ENCODE measurements around the gene ANKRD24.
"Not testable (repeated sequence)": the region's sequence is repeated elsewhere in the genome, so short reads cannot be mapped to it uniquely, and the experiment has no call there.

Gene ANKRD24

GRCh38 chr19:4197625-4198466, 15.4 kb downstream of the ANKRD24 start:
- DNase-seq (ENCODE audit: low spot score) = no peak

GRCh38 chr19:4198467-4199126, 16.1 kb downstream of the ANKRD24 start:
- no peak for DNase-seq (ENCODE audit: low spot score)

- DNase-seq (ENCODE audit: low spot score) = no peak
These were observed 17.3 kb downstream of the ANKRD24 start for GRCh38 chr19:4199699-4200293.

GRCh38 chr19:4200940-4201542, 18.6 kb downstream of the ANKRD24 start:
- no peak for DNase-seq (ENCODE audit: low spot score)

GRCh38 chr19:4201798-4202197, 19.3 kb downstream of the ANKRD24 start:
- no peak for DNase-seq (ENCODE audit: low spot score)

GRCh38 chr19:4206818-4207484, 24.5 kb downstream of the ANKRD24 start:
- peak; percentile 51 for DNase-seq (ENCODE audit: low spot score)

GRCh38 chr19:4208385-4209094, 26.1 kb downstream of the ANKRD24 start:
- peak; percentile 75 for DNase-seq (ENCODE audit: low spot score)

GRCh38 chr19:4210166-4210731, 27.8 kb downstream of the ANKRD24 start:
- no peak for DNase-seq (ENCODE audit: low spot score)

GRCh38 chr19:4213116-4213515, 30.6 kb downstream of the ANKRD24 start:
- DNase-seq (ENCODE audit: low spot score) = no peak

GRCh38 chr19:4215807-4216206, 33.3 kb downstream of the ANKRD24 start:
- no peak for DNase-seq (ENCODE audit: low spot score)

- DNase-seq (ENCODE audit: low spot score) = no peak
These were observed 34.4 kb downstream of the ANKRD24 start for GRCh38 chr19:4216846-4217245.

- DNase-seq (ENCODE audit: low spot score) = no peak
These were observed 35.2 kb downstream of the ANKRD24 start for GRCh38 chr19:4217429-4218264.

- DNase-seq (ENCODE audit: low spot score) = not testable (repeated sequence)
These were observed 36.0 kb downstream of the ANKRD24 start for GRCh38 chr19:4218523-4218922.

GRCh38 chr19:4220188-4220587, 37.7 kb downstream of the ANKRD24 start:
- DNase-seq (ENCODE audit: low spot score) = no peak

GRCh38 chr19:4224470-4224869, 42.0 kb downstream of the ANKRD24 start:
- no peak for DNase-seq (ENCODE audit: low spot score)

GRCh38 chr19:4225885-4226284, 43.4 kb downstream of the ANKRD24 start:
- no peak for DNase-seq (ENCODE audit: low spot score)

- DNase-seq (ENCODE audit: low spot score) = no peak
These were observed 45.3 kb downstream of the ANKRD24 start for GRCh38 chr19:4227771-4228170.

- DNase-seq (ENCODE audit: low spot score) = no peak
These were observed 46.3 kb downstream of the ANKRD24 start for GRCh38 chr19:4228765-4229178.

- no peak for DNase-seq (ENCODE audit: low spot score)
These were observed 46.9 kb downstream of the ANKRD24 start, which contains the start of gene EBI3 for GRCh38 chr19:4229179-4229931. EBI3 (plus strand) TSS chr19:4229523; CDS start chr19:4229551, 28 bp downstream.

Data from RKO (cell line).